Ureter (tissue), 1 donor: ENCODE data around the gene PGBD5. TPM values are rescaled to one million over a fixed set of nuclear protein-coding genes. Genes with fewer than 3 reads are reported as not detected.

ENCODE experiments used
- DNase-seq: peaks from one replicate; pipeline ENCODE4 v3.0.0-alpha.2; 2020; ENCODE audit warnings: low spot score
- total RNA-seq: library from RNA; stranded (reverse); gene quantifications from one replicate; pipeline ENCODE4 v1.2.4, GENCODE V29; 2023
- donor health status: DM: yes; HTN: yes; CAD: no.

PGBD5 gene
- total RNA-seq, 1 donor from 2014 or later: 1.8 TPM

GRCh38 chr1:230322967-230323547, 103.1 kb downstream of the PGBD5 start:
- DNase-seq: no peak

DNA sequence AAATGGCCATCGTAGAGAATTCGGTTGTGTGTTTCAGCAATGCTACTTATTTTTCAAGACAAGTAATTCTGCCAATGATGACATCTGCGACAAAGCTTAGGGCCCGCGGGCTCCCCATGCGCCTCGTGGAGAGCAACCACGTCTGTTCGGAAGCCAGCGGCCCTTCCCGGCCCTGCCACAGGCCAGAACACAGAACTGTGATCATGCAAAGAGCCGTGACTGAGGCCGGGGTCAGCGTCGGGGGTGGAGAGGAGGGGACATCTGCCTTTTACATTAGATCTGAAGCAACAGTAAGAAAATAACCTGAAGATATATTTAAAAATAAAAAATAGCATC, 103.7 kb downstream of the PGBD5 start:
- DNase-seq: no peak

DNA sequence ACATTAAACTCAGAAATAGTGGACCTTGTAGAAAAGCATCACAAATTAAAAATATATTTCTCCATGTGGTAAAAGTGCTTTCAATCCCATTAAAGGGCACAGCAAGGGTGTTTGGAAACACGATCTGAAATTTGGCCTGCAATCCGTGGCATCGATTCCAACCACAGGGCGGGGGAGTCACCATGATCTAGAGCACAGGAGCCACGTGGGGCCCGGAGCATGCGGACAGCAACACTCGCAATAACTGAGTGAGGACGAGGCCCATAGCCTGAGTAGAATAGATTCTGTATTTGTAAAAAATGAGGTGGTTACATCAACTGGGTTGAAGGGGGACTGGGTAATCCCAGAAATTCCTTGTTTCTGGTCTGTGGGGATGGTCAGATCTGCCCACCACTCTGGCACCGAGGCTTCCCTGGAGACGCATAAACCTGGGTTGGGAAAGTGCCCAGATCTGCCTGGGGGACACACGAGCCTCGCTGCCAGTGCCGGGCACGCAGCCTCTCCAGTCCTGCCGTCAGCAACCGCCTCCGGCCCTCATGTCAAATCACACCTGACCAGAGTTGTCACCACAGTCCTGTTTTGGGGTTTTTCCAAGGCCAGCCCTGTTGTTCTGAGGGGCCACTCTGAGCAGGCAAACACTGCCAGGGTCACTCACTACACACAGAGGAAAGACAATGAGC, 104.3 kb downstream of the PGBD5 start:
- no peak for DNase-seq

DNA sequence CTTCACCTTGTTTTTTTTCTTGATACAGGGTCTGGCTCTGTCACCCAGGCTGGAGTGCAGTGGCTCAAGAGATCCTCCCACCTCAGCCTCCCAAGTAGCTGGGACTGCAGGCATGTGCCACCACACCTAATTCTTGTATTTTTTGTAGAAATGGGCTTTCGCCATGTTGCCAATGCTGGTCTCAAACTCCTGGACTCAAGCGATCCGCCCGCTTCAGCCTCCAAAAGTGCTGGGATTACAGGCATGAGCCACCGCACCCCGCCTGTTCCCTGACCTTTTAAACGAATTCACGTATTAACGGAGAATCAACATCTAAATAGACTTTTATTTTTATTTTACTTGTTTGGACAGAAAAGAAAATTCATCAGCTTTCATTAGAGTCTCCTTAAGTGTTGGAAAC, 104.8 kb downstream of the PGBD5 start:
- no peak for DNase-seq

DNA sequence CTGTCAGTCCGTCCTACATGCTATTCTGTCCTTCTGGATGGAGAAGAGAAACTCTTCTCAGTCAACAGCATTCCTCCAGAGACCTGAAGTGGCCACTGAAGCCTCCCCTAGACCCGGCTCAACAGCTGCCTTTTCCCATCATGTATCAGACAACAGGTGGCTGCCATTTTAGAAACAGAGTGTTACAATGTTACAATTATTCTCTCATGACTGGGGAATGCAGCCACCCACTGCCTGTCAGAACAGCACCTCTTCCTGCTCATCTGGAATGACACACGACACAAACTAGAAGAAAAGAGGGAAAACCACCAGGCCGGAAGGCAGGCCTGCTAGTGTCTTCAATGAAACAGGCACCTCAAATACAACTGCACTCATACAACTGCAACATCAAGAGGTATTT, 105.3 kb downstream of the PGBD5 start:
- no peak for DNase-seq

DNA sequence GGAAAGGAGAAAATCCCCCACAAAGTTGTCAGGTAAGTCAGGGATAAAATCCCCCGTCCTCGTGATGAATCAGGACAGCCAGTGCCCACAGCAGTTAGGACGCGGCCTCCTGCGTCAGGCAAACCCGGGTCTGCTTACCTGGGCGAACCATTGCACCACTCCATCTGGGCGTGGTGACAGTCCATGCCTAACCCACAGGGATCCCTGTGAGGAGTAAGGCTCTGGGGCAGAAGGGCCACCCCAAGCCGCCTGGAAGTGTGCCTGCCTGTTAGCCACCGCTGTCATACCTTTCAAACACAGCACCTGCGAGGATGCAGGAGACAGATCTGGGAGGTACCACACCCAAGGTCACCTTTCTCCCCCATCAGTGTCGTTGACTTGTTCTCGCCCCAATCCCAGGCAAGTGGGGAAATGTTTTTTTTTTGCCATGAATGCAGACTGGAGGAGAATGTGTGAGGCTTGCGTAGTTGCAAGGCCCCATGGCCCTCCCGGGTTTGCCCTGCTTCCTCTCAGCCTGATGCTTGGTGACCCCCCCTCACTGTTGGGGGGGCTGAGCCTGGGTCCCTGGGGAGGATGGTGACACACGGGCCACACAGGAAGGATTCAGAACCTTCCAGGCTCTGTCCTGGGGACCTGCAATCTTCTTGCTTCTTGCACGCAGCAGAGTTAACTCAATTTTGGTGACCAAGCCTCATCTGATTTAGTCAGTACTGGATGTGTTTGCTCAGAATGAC, 107.0 kb downstream of the PGBD5 start:
- no peak for DNase-seq

DNA sequence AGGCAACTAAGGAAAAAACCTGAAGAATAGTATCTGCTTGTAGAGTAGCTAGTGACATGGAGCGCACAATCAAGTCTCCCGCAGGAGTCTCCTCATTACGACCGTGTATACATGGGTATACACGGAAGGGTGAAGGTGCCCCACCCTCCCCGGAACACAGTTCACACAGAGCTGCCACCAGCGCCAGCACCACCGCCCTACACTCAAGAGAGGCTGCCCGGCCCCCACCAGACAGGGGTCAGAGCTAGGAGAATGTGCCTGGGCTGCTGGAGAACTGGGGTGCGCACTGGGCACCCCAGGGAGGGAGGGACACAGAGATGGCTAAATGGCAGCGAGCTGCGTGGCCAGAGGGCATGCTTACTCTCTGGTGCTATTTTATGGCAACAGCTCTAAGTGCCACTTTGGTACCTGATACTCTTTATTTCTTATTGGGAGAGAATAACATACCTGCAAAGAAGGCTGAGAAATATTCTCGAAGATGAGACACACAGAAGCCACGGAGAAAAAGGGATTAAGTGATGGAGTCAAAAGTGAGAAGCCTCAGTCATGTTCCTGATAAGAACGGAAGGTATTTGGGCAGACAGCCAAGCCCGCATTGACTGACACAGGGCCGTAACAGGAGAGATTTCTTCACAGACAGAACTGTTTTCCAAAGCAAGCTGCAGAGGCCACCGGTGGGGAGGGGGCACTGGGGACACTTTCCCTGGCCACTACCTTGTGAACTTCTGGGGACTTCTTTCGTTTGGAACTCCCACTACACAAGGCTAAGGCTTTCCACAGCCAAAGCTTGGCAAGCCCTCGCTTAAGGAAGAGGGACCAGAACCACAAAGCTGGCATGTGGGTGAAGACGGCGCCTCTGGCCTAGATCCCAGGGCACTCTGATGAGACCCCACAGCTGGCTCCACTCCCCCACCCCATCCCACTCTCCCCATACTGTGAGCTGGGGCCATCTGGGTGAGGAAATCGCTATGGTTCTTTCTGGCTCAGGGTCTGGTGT, 108.0 kb downstream of the PGBD5 start:
- DNase-seq: no peak

- no peak for DNase-seq
These were observed 109.0 kb downstream of the PGBD5 start for GRCh38 chr1:230316864-230317745.

DNA sequence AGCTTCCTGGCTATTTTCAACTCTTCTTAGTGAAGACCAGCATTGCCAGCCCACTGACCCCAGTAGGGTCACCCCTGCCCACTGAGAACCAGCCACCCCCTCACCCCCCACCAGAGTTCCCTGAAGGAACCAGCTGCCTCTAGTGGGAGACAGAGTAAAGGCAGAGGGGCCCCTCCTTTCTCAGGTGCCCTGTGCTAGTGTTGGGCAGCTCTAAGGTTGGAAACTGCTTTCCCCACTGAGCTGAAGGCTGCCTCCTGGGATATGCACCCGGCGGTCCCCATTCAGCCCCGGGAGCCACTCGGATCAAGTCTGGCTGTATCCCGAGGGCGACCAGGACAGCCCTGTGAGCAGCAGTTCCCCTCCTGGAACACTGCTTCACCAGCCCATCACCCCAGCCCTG, 111.0 kb downstream of the PGBD5 start:
- DNase-seq: no peak

GRCh38 chr1:230314142-230314470, 112.0 kb downstream of the PGBD5 start:
- no peak for DNase-seq

- DNase-seq: no peak
These were observed 112.5 kb downstream of the PGBD5 start for GRCh38 chr1:230313453-230314141.

- DNase-seq: no peak
These were observed 113.5 kb downstream of the PGBD5 start for GRCh38 chr1:230312676-230313075.

GRCh38 chr1:230310381-230311163, 115.6 kb downstream of the PGBD5 start:
- peak; percentile 70 for DNase-seq

GRCh38 chr1:230309646-230310177, 116.4 kb downstream of the PGBD5 start:
- DNase-seq: no peak

GRCh38 chr1:230308821-230309220, 117.3 kb downstream of the PGBD5 start:
- DNase-seq: no peak

DNA sequence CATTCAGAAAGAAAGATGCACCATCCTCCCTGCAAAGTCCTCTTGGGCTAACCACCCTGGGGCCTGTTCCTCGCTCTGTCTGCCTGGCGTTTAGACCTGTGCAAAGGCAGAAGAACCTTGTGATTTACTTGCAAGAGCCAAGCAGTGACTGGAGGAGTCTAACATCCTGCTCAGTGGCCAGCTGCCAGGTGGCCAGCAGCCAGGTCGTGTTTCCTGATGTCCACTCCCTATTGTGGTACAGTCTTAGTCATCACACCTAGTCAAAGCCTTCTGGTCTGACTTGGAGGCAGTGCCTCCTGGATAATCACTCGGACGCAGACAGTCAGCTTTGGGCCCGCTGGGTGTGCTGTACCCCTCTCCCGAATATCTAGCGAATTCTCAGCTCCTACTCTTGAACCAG, 118.1 kb downstream of the PGBD5 start:
- peak; percentile 91 for DNase-seq

- no peak for DNase-seq
These were observed 118.9 kb downstream of the PGBD5 start for GRCh38 chr1:230307213-230307612.

DNA sequence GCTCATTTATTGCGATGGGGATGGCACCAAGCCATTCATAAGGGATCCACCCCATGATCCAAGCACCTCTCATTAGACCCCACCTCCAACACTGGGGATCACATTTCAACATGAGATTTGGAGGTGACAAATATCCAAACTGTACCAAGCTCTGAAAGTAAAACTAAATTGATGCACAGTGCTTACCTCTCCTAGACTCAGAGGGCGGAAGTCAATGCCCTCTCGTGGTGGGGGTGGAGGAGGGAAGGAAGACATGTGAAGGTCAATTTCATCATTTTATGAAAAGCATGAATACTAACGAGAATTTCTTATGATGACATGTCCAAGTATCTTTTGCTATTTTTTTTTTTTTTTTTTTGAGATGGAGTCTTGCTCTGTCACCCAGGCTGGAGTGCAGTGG, 120.0 kb downstream of the PGBD5 start:
- no peak for DNase-seq

- DNase-seq: no peak
These were observed 122.3 kb downstream of the PGBD5 start for GRCh38 chr1:230303822-230304221.
